Measurements from ENCODE around the gene ULK4. TPM values are rescaled to one million over a fixed set of nuclear protein-coding genes. Genes with fewer than 3 reads are reported as not detected.

Gene ULK4
- total and polyA plus RNA-seq, 2 of the 8 experiments (the other 6 are each of a cell fraction or from before 2014, with no cell fraction given), result 3.0 to 10.8 TPM

DNA sequence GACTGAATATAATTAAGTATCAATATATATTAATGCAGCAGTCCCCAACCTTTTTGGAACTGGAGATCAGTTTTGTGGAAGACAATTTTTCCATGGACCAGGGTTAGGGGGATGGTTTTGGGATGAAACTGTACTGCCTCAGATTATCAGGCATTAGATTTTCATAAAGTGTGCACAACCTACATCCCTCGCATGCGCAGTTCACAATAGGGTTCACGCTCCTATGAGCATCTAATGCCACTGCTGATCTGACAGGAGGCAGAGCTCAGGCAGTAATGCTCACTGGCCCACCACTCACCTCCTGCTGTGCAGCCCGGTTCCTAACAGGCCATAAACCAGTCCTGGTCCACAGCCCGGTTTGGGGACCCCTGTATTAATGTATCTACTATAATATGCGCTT lies 95.6 kb downstream of the ULK4 start (continued):
- TF ChIP-seq ASH2L (IDR thresholded peaks at IDR 0.05; ENCODE audit: low read length) (no peak), ZNF274 (IDR thresholded peaks at IDR 0.05; ENCODE audit: borderline replicate concordance, extremely low read depth, low read length) (no peak), CTBP2 (IDR thresholded peaks at IDR 0.05; ENCODE audit: borderline replicate concordance, insufficient read depth, insufficient read length, low read length) (no peak)

Measured in H1 (cell line).